ENCODE measurements around the gene FCRL4.

Gene FCRL4

DNA sequence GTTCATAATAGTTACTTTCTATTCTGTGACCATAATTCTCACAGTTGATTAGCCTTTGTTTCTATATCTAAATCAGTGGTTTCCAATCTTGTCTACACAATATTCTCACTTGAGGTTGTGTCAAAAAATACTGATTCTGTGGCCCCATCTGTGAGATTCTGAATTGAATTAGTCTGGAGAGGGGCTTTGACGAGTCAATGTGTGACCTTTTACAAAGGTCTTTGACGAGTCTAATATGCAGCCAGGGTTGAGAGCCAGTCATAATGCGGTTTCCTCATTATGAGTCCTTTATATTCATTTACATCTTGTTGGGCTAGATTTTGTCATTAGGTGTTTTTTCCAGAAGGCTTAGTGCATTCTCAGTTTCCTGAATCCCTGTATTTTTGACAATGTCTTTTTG lies 65.3 kb downstream of the FCRL4 start:
- no peak for TF ChIP-seq CTCF (IDR thresholded peaks at IDR 0.05; ENCODE audit: borderline replicate concordance, insufficient read depth, low read depth, low read length)

GRCh38 chr1:157523774-157524493 lies 74.0 kb downstream of the FCRL4 start:
- TF ChIP-seq CTCF (IDR thresholded peaks at IDR 0.05; ENCODE audit: borderline replicate concordance, insufficient read depth, low read depth, low read length) = no peak
- no peak overlapping the region for H3K4me3 ChIP-seq (ENCODE audit: low read depth, low read length)

More for the DNA sequence above, 65.3 kb downstream of the FCRL4 start:
- H3K4me3 ChIP-seq (ENCODE audit: low read depth, low read length) = no peak overlapping the region

All from GM12875 (cell line).